Ishikawa (cell line): Measurements from ENCODE around the gene HIVEP1.

Experiments used
- CEBPB ChIP-seq: IDR thresholded peaks from 2 replicates; pipeline ENCODE4 v1.6.1; 2012
- CREB1 ChIP-seq: IDR thresholded peaks from 2 replicates; pipeline ENCODE4 v1.6.1; 2012; ENCODE audit warnings: low read depth
- EGR1 ChIP-seq: IDR thresholded peaks from 2 replicates; pipeline ENCODE4 v1.6.1; 2012
- EP300 ChIP-seq: IDR thresholded peaks from 2 replicates; pipeline ENCODE4 v1.6.1; 2012; ENCODE audit warnings: borderline replicate concordance
- MAX ChIP-seq: IDR thresholded peaks from 2 replicates; pipeline ENCODE4 v1.6.1; 2012
- RAD21 ChIP-seq: IDR thresholded peaks from 2 replicates; pipeline ENCODE4 v1.6.1; 2012; ENCODE audit warnings: low read depth
- TAF1 ChIP-seq: IDR thresholded peaks from 2 replicates; pipeline ENCODE4 v1.6.1; 2012; ENCODE audit warnings: low read depth, mild to moderate bottlenecking
- TCF12 ChIP-seq: IDR thresholded peaks from 2 replicates; pipeline ENCODE4 v1.6.1; 2012; ENCODE audit warnings: low read depth
- TEAD4 ChIP-seq: IDR thresholded peaks from 2 replicates; pipeline ENCODE4 v1.6.1; 2012
- USF1 ChIP-seq: IDR thresholded peaks from 2 replicates; pipeline ENCODE4 v1.6.1; 2012
- YY1 ChIP-seq: IDR thresholded peaks from 2 replicates; pipeline ENCODE4 v1.6.1; 2012; ENCODE audit warnings: low read depth
- ZBTB7A ChIP-seq: IDR thresholded peaks from 2 replicates; pipeline ENCODE4 v1.6.1; 2012; ENCODE audit warnings: low read depth
- TF ChIP-seq, protein P1 (sequence below): IDR thresholded peaks from 2 replicates; pipeline ENCODE4 v1.6.1; 2012; ENCODE audit warnings: low read depth, mild to moderate bottlenecking

DNA sequence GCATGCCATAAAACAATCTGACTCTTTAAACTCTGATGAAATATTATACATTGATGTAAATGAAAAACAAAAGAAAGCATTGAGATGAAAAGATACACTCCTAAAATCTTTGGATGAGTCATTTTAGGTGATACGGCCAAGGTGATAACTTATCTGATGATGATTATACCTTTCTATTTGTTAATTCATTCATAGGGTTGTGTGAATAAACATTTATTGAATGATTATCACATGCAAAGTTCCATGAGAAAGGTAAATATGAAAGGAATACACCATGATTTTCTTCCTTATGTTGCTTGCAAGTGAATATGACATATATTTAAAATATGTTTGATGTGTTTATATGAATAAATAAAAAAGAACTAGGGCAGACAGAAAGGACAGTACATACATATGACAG is 15.4 kb upstream of the HIVEP1 start:
- TF ChIP-seq, protein P1, sequence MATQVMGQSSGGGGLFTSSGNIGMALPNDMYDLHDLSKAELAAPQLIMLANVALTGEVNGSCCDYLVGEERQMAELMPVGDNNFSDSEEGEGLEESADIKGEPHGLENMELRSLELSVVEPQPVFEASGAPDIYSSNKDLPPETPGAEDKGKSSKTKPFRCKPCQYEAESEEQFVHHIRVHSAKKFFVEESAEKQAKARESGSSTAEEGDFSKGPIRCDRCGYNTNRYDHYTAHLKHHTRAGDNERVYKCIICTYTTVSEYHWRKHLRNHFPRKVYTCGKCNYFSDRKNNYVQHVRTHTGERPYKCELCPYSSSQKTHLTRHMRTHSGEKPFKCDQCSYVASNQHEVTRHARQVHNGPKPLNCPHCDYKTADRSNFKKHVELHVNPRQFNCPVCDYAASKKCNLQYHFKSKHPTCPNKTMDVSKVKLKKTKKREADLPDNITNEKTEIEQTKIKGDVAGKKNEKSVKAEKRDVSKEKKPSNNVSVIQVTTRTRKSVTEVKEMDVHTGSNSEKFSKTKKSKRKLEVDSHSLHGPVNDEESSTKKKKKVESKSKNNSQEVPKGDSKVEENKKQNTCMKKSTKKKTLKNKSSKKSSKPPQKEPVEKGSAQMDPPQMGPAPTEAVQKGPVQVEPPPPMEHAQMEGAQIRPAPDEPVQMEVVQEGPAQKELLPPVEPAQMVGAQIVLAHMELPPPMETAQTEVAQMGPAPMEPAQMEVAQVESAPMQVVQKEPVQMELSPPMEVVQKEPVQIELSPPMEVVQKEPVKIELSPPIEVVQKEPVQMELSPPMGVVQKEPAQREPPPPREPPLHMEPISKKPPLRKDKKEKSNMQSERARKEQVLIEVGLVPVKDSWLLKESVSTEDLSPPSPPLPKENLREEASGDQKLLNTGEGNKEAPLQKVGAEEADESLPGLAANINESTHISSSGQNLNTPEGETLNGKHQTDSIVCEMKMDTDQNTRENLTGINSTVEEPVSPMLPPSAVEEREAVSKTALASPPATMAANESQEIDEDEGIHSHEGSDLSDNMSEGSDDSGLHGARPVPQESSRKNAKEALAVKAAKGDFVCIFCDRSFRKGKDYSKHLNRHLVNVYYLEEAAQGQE = no peak
- TF ChIP-seq YY1 (no peak), CREB1 (no peak), EP300 (no peak), EGR1 (no peak), RAD21 (no peak), TEAD4 (no peak), TAF1 (no peak), ZBTB7A (no peak), MAX (no peak), USF1 (no peak), CEBPB (no peak), TCF12 (no peak)
